HepG2 (cell line): ENCODE results near the gene SLAMF6.

Source experiments
- CCDC6 ChIP-seq: sonication (generic); formaldehyde crosslinking; IDR thresholded peaks from 2 replicates; pipeline ENCODE4 v1.8.1; 2022; ENCODE audit warnings: mild to moderate bottlenecking, missing genetic modification reagents, moderate library complexity
- NFRKB ChIP-seq: fragments of 450-650 bp; IDR thresholded peaks from 2 replicates; pipeline ENCODE4 v1.6.1; 2017

- TF ChIP-seq NFRKB (no peak), CCDC6 (CRISPR knock-in tag) (no peak)
Observed at GRCh38 chr1:160550572-160551034, 27.5 kb upstream of the SLAMF6 start.
